HEK293 (cell line): Measurements from ENCODE around the gene CARD11.

Experiments
- CTCF ChIP-seq: fragments of 450-650 bp; formaldehyde crosslinking; IDR thresholded peaks from 2 replicates; pipeline ENCODE4 v1.5.1; 2016; ENCODE audit warnings: missing biosample characterization, missing genetic modification characterization
- GLIS1 ChIP-seq: fragments of 450-650 bp; formaldehyde crosslinking; IDR thresholded peaks from 2 replicates; pipeline ENCODE4 v1.5.1; 2016; ENCODE audit warnings: missing biosample characterization, missing genetic modification characterization
- PRDM10 ChIP-seq: fragments of 450-650 bp; formaldehyde crosslinking; IDR thresholded peaks from 2 replicates; pipeline ENCODE4 v1.5.1; 2016; ENCODE audit warnings: missing biosample characterization, missing genetic modification characterization
- RBAK ChIP-seq: fragments of 450-650 bp; formaldehyde crosslinking; IDR thresholded peaks from 2 replicates; pipeline ENCODE4 v1.5.1; 2016; ENCODE audit warnings: missing biosample characterization, missing genetic modification characterization
- REST ChIP-seq: fragments of 450-650 bp; formaldehyde crosslinking; IDR thresholded peaks from 2 replicates; pipeline ENCODE4 v1.5.1; 2016; ENCODE audit warnings: missing biosample characterization, missing genetic modification characterization
- SP7 ChIP-seq: fragments of 450-650 bp; formaldehyde crosslinking; IDR thresholded peaks from 2 replicates; pipeline ENCODE4 v1.5.1; 2016; ENCODE audit warnings: missing biosample characterization, missing genetic modification characterization
- ZNF112 ChIP-seq: fragments of 450-650 bp; formaldehyde crosslinking; IDR thresholded peaks from 2 replicates; pipeline ENCODE4 v1.5.0; 2017; ENCODE audit warnings: missing biosample characterization, missing genetic modification characterization
- ZNF121 ChIP-seq: fragments of 450-650 bp; formaldehyde crosslinking; IDR thresholded peaks from 2 replicates; pipeline ENCODE4 v1.5.1; 2016; ENCODE audit warnings: missing biosample characterization, missing genetic modification characterization
- ZNF146 ChIP-seq: fragments of 450-650 bp; formaldehyde crosslinking; IDR thresholded peaks from 2 replicates; pipeline ENCODE4 v1.5.1; 2016; ENCODE audit warnings: missing biosample characterization, missing genetic modification characterization
- ZNF280D ChIP-seq: fragments of 450-650 bp; formaldehyde crosslinking; IDR thresholded peaks from 2 replicates; pipeline ENCODE4 v1.5.1; 2016; ENCODE audit warnings: missing biosample characterization, missing genetic modification characterization
- ZNF639 ChIP-seq: fragments of 450-650 bp; formaldehyde crosslinking; IDR thresholded peaks from 2 replicates; pipeline ENCODE4 v1.5.1; 2016; ENCODE audit warnings: missing biosample characterization, missing genetic modification characterization
- ZNF701 ChIP-seq: fragments of 450-650 bp; formaldehyde crosslinking; IDR thresholded peaks from 2 replicates; pipeline ENCODE4 v1.5.1; 2016; ENCODE audit warnings: missing biosample characterization, missing genetic modification characterization
- ZNF768 ChIP-seq: fragments of 450-650 bp; formaldehyde crosslinking; IDR thresholded peaks from 2 replicates; pipeline ENCODE4 v1.5.1; 2018; ENCODE audit warnings: missing biosample characterization, mild to moderate bottlenecking, missing genetic modification characterization

GRCh38 chr7:3087243-3087755 lies 43.6 kb upstream of the CARD11 start:
- TF ChIP-seq CTCF (no peak), ZNF121 (no peak), ZNF146 (no peak), GLIS1 (tag by site-specific recombination) (no peak), PRDM10 (no peak), ZNF768 (no peak), ZNF112 (no peak), REST (tag by site-specific recombination) (no peak), RBAK (tag by site-specific recombination) (no peak), ZNF639 (tag by site-specific recombination) (no peak), ZNF701 (tag by site-specific recombination) (no peak), ZNF280D (tag by site-specific recombination) (no peak), SP7 (tag by site-specific recombination) (no peak)
